GM06990 (cell line): ENCODE measurements around the gene TEDC2.

Source experiments
- DNase-seq: peaks from one replicate; pipeline ENCODE4 v3.0.0-alpha.2; 2011; ENCODE audit not compliant: insufficient read length; ENCODE audit errors: extremely low read depth
- H3K27me3 ChIP-seq: replicated peaks from 2 replicates; pipeline ENCODE4 v1.6.0; 2011; ENCODE audit warnings: low read length; ENCODE audit not compliant: control insufficient read depth, insufficient read depth
- H3K36me3 ChIP-seq: 2 replicates; pipeline ENCODE4 v1.5.1; 2011; ENCODE audit warnings: low read length; ENCODE audit not compliant: control insufficient read depth, insufficient read depth
- H3K4me3 ChIP-seq: replicated peaks from 2 replicates; pipeline ENCODE4 v1.5.1; 2011; ENCODE audit warnings: low read depth, mild to moderate bottlenecking, control low read depth, low read length
- CTCF ChIP-seq: IDR thresholded peaks from 2 replicates; pipeline ENCODE4 v1.5.1; 2011; ENCODE audit warnings: low read length, control low read depth, mild to moderate bottlenecking, inconsistent platforms; ENCODE audit not compliant: insufficient read depth, poor library complexity, severe bottlenecking

The TEDC2 gene

GRCh38 chr16:2490190-2491105, 30.5 kb downstream of the TEDC2 start:
- H3K27me3 ChIP-seq, result no peaks in the 10 kb centered on the region
- TF ChIP-seq CTCF, result no peak
- no peaks in the 10 kb centered on the region; the same call in 1 of the 2 replicates for H3K36me3 ChIP-seq
- no peak for DNase-seq
- no peak overlapping the region for H3K4me3 ChIP-seq

GRCh38 chr16:2492292-2492691, 32.4 kb downstream of the TEDC2 start:
- no peak for TF ChIP-seq CTCF
- H3K36me3 ChIP-seq, result no peaks in the 10 kb centered on the region; the same call in 1 of the 2 replicates

GRCh38 chr16:2493605-2494004, 33.7 kb downstream of the TEDC2 start:
- peaks cover 2% of the 10 kb centered on the region for H3K36me3 ChIP-seq
- TF ChIP-seq CTCF, result no peak
- H3K4me3 ChIP-seq, result no peak overlapping the region
- no peaks in the 10 kb centered on the region for H3K27me3 ChIP-seq
- no peak for DNase-seq

More at GRCh38 chr16:2492292-2492691, 32.4 kb downstream of the TEDC2 start:
- no peak for DNase-seq
- Histone ChIP-seq H3K27me3 (no peaks in the 10 kb centered on the region), H3K4me3 (no peak overlapping the region)

- Histone ChIP-seq H3K27me3 (no peaks in the 10 kb centered on the region), H3K4me3 (no peak overlapping the region), H3K36me3 (peaks cover 2% of the 10 kb centered on the region)
- DNase-seq, result no peak
- no peak for TF ChIP-seq CTCF
Measured at GRCh38 chr16:2494616-2495015, 34.7 kb downstream of the TEDC2 start.

GRCh38 chr16:2495041-2495440, 35.1 kb downstream of the TEDC2 start:
- peaks cover 2% of the 10 kb centered on the region for H3K36me3 ChIP-seq
- no peak overlapping the region for H3K4me3 ChIP-seq
- TF ChIP-seq CTCF, result no peak
- H3K27me3 ChIP-seq, result no peaks in the 10 kb centered on the region
- no peak for DNase-seq
